Measurements from ENCODE around the gene RUBCNL.

Gene RUBCNL

DNA sequence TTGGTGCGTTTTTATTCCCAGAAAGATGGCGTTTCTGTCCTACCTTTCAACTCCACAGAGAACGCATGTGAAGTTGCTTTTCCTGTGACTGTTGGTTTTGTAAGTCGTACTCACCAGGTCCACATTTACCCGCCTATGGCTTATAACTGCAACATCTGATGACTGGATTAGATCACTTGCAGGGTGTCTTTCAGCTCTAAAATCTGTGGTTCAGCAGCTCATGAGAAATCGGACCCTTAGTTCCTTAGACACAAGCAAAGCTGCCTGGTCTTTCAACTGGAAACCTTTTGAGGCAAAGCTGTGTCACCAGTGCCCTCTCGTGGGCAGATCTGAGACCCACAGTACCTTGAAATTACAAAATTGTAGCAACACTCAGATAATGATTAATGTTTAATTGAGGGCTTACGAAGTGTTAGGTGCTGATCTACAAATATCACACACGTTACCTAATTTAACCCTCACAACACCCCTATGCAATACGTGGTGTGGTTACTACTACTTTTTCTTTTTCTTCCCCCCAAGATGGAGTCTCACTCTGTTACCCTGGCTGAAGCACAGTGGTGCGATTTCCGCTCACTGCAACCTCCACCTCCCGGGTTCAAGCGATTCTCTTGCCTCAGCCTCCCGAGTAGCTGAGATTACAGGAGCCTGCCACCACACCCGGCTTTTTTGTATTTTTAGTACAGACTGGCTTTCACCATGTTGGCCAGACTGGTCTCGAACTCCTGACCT lies 65.4 kb downstream of the RUBCNL start:
- peak; percentile 88 for DNase-seq (ENCODE audit: low read depth)
- no peak for TF ChIP-seq POLR2A (IDR thresholded peaks at IDR 0.05; ENCODE audit: extremely low read depth, insufficient read length)
- TF ChIP-seq, protein P1, sequence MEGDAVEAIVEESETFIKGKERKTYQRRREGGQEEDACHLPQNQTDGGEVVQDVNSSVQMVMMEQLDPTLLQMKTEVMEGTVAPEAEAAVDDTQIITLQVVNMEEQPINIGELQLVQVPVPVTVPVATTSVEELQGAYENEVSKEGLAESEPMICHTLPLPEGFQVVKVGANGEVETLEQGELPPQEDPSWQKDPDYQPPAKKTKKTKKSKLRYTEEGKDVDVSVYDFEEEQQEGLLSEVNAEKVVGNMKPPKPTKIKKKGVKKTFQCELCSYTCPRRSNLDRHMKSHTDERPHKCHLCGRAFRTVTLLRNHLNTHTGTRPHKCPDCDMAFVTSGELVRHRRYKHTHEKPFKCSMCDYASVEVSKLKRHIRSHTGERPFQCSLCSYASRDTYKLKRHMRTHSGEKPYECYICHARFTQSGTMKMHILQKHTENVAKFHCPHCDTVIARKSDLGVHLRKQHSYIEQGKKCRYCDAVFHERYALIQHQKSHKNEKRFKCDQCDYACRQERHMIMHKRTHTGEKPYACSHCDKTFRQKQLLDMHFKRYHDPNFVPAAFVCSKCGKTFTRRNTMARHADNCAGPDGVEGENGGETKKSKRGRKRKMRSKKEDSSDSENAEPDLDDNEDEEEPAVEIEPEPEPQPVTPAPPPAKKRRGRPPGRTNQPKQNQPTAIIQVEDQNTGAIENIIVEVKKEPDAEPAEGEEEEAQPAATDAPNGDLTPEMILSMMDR (IDR thresholded peaks at IDR 0.05; ENCODE audit: low read depth, low read length): peak; percentile 71
- H3K4me3 ChIP-seq (ENCODE audit: low read depth, low read length): no peak overlapping the region

DNA sequence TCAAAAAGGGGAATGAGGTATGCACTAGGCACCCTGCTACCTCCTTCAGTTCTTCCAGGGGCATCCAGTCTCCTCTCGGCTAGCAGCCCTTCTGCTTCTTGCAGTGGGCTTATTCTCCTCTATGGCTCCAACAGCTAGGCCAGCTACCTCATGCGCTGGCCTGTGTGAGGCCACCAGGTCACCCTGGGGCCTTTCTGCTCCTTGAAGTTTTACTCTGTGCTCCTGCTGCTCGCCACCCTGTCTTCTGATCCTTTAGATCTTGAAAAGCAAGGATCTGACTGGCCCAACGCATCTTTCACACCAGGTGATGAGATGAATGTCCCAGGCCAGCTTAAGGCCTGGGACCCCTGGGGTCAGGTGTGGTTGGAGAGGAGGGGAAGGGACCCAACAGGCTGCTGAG lies 66.2 kb downstream of the RUBCNL start:
- no peak for DNase-seq (ENCODE audit: low read depth)
- H3K4me3 ChIP-seq (ENCODE audit: low read depth, low read length): no peak overlapping the region
- TF ChIP-seq MYC (IDR thresholded peaks at IDR 0.05; ENCODE audit: low read depth, low read length): no peak

GRCh38 chr13:46320406-46320805 lies 66.6 kb downstream of the RUBCNL start:
- DNase-seq (ENCODE audit: low read depth): no peak
- H3K4me3 ChIP-seq (ENCODE audit: low read depth, low read length): no peak overlapping the region
- no peak for TF ChIP-seq MYC (IDR thresholded peaks at IDR 0.05; ENCODE audit: low read depth, low read length)
- no peak for TF ChIP-seq POLR2A (IDR thresholded peaks at IDR 0.05; ENCODE audit: extremely low read depth, insufficient read length)
- TF ChIP-seq, protein P1 (IDR thresholded peaks at IDR 0.05; ENCODE audit: low read depth, low read length): no peak
- TF ChIP-seq, protein P2, sequence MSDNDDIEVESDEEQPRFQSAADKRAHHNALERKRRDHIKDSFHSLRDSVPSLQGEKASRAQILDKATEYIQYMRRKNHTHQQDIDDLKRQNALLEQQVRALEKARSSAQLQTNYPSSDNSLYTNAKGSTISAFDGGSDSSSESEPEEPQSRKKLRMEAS (IDR thresholded peaks at IDR 0.05; ENCODE audit: low read depth, low read length): no peak

DNA sequence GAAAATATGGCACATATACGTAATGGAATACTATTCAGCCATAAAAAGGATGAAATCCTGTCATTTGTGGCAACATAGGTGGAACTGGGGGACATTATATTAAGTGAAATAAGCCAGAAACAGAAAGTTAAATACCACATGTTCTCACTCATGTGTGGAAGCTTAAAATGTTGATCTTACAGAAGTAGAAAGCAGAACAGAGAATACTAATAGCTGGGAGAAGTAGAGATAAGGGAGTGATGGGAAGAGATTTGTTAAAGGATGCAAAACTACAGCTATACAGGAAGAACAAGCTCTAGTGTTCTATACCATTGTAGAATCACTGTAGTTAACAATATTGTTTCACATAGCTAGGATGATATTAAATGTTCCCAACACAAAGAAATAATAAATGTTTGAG lies 68.1 kb downstream of the RUBCNL start:
- DNase-seq (ENCODE audit: low read depth): no peak
- TF ChIP-seq, protein P1 (IDR thresholded peaks at IDR 0.05; ENCODE audit: low read depth, low read length): no peak
- TF ChIP-seq, protein P2 (IDR thresholded peaks at IDR 0.05; ENCODE audit: low read depth, low read length): no peak
- TF ChIP-seq POLR2A (IDR thresholded peaks at IDR 0.05; ENCODE audit: extremely low read depth, insufficient read length) (no peak), MYC (IDR thresholded peaks at IDR 0.05; ENCODE audit: low read depth, low read length) (no peak)
- no peak overlapping the region for H3K4me3 ChIP-seq (ENCODE audit: low read depth, low read length)

GRCh38 chr13:46317120-46317519 lies 69.9 kb downstream of the RUBCNL start:
- H3K4me3 ChIP-seq (ENCODE audit: low read depth, low read length): no peak overlapping the region
- peak; percentile 46 for DNase-seq (ENCODE audit: low read depth)
- TF ChIP-seq, protein P1 (IDR thresholded peaks at IDR 0.05; ENCODE audit: low read depth, low read length): no peak
- TF ChIP-seq, protein P2 (IDR thresholded peaks at IDR 0.05; ENCODE audit: low read depth, low read length): no peak
- no peak for TF ChIP-seq POLR2A (IDR thresholded peaks at IDR 0.05; ENCODE audit: extremely low read depth, insufficient read length)
- TF ChIP-seq MYC (IDR thresholded peaks at IDR 0.05; ENCODE audit: low read depth, low read length): no peak

DNA sequence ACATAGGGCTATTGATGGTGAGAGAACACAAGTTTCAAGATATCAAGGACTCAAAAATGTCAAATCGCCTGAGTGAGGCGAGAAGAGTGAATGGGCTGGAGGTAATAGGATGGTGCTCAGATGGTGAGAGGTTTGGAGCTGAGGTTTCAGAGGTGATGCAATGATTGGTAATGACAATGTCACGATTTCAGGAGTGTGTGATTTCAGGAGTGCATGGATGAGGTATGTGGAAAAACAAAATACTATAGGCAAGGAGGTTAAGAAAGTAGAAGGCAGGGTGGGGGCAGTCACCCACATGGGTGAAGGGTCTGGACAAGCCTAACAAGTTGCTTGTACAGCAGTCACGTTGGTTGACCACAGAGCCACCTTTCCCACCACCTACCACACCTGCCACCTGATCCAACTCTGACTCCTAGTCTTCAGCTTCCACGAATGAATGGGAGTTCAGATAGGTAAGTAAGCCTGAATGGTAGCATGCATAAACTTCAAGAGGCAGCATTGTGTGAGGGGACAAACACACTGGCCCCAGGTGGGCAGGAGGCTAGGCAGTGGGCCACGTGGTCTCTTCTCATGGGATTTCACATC lies 71.5 kb downstream of the RUBCNL start:
- H3K4me3 ChIP-seq (ENCODE audit: low read depth, low read length): no peak overlapping the region
- no peak for TF ChIP-seq POLR2A (IDR thresholded peaks at IDR 0.05; ENCODE audit: extremely low read depth, insufficient read length)
- TF ChIP-seq, protein P2 (IDR thresholded peaks at IDR 0.05; ENCODE audit: low read depth, low read length): no peak
- TF ChIP-seq, protein P1 (IDR thresholded peaks at IDR 0.05; ENCODE audit: low read depth, low read length): no peak
- TF ChIP-seq MYC (IDR thresholded peaks at IDR 0.05; ENCODE audit: low read depth, low read length): no peak
- DNase-seq (ENCODE audit: low read depth): no peak
